PC-3 (cell line): ENCODE data around the gene METTL8.

ENCODE experiments used
- EZH2 ChIP-seq: fragments of 300-600 bp; sonication (generic); IDR thresholded peaks from one replicate; pipeline ENCODE4 v1.6.1; 2017; ENCODE audit warnings: antibody characterized with exemption, mild to moderate bottlenecking, low read length; ENCODE audit not compliant: unreplicated experiment
- EZH2phosphoT487 ChIP-seq: fragments of 300-600 bp; sonication (generic); IDR thresholded peaks from 2 replicates; pipeline ENCODE4 v1.6.1; 2018; ENCODE audit warnings: mild to moderate bottlenecking, antibody characterized with exemption, low read length, borderline replicate concordance
- TF ChIP-seq, protein P1 (sequence below): fragments of 300-600 bp; sonication (generic); conservative IDR thresholded peaks from 2 replicates; pipeline ENCODE4 v1.5.1; 2017; ENCODE audit warnings: antibody characterized with exemption, low read depth, mild to moderate bottlenecking, low read length

DNA sequence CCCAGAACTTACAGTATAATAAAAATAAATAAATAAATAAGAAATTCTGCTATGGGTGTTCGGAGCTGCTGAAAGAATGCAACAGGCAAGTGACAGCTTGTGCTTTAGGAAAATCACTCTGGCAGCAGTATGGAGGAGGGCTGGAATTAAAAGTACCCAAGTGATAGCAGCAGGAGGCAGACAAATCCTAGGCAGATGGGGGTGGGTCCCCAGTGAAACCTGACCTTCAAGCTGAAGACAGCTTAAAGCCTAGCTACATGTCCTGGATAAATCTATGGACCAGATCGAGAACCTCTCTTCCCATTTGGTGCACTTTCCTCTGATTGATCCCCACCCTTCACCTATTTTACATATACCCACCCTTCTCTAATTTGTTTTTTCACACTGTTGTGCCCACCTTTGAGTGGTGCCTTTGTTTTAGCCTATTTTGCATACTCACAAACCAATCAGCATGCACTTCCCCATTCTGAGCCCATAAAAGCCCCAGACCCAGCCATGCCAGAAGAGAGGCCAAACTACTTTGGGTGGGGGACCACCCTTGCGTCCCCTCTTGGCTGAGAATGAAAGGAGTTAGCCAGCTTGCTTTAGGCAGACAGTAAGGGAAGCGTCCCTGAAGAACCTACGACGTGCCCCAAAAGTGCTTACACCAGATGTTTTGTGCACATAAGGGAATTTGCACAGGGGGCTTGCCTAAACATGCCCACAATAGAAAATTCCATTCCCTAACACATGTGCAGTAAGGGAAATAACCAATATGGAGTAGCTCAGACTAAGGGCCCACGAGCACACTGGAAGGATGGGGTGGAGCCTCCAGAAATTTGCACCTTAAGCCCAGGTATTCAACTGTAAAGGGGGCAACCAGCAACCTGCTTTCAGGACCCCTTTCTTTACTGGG, 3.0 kb downstream of the METTL8 start:
- TF ChIP-seq, protein P1, sequence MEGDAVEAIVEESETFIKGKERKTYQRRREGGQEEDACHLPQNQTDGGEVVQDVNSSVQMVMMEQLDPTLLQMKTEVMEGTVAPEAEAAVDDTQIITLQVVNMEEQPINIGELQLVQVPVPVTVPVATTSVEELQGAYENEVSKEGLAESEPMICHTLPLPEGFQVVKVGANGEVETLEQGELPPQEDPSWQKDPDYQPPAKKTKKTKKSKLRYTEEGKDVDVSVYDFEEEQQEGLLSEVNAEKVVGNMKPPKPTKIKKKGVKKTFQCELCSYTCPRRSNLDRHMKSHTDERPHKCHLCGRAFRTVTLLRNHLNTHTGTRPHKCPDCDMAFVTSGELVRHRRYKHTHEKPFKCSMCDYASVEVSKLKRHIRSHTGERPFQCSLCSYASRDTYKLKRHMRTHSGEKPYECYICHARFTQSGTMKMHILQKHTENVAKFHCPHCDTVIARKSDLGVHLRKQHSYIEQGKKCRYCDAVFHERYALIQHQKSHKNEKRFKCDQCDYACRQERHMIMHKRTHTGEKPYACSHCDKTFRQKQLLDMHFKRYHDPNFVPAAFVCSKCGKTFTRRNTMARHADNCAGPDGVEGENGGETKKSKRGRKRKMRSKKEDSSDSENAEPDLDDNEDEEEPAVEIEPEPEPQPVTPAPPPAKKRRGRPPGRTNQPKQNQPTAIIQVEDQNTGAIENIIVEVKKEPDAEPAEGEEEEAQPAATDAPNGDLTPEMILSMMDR: no peak
- TF ChIP-seq EZH2 (no peak), EZH2phosphoT487 (no peak)
